ENCODE data around the gene USP15.

DNA sequence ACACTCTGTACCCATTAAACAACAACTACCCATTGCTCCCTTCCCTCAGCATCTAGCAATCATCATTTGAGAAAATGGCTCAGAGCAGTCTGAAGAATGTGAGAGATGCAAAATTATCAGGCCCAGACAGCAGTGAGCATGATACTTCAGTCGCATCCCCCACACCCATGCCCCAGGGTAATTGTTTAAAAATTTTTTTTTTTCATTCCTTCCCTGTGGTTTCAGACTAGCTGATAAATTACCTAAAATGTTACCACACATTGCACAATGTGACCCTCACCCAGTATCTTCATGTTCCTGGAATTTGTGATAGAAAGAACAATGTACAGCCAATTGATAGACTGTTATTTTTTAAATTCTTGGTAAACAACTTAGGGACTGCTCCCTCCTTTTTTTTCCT lies 11.3 kb upstream of the USP15 start:
- TF ChIP-seq, protein P1, sequence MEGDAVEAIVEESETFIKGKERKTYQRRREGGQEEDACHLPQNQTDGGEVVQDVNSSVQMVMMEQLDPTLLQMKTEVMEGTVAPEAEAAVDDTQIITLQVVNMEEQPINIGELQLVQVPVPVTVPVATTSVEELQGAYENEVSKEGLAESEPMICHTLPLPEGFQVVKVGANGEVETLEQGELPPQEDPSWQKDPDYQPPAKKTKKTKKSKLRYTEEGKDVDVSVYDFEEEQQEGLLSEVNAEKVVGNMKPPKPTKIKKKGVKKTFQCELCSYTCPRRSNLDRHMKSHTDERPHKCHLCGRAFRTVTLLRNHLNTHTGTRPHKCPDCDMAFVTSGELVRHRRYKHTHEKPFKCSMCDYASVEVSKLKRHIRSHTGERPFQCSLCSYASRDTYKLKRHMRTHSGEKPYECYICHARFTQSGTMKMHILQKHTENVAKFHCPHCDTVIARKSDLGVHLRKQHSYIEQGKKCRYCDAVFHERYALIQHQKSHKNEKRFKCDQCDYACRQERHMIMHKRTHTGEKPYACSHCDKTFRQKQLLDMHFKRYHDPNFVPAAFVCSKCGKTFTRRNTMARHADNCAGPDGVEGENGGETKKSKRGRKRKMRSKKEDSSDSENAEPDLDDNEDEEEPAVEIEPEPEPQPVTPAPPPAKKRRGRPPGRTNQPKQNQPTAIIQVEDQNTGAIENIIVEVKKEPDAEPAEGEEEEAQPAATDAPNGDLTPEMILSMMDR (IDR thresholded peaks at IDR 0.05), result no peak
- TF ChIP-seq POLR2A (IDR thresholded peaks at IDR 0.05), result no peak
